AG10803 (cell line): ENCODE data around the gene TM4SF5.
"Not testable (repeated sequence)": the region's sequence is repeated elsewhere in the genome, so short reads cannot be mapped to it uniquely, and the experiment has no call there.

Source experiments
- DNase-seq: peaks from one replicate; pipeline ENCODE4 v3.0.0; 2010; ENCODE audit warnings: low read depth
- H3K4me3 ChIP-seq: 2 replicates; pipeline ENCODE4 v1.5.1; 2011; ENCODE audit warnings: mild to moderate bottlenecking, low read length, control low read depth
- TF ChIP-seq, protein P1 (sequence below): conservative IDR thresholded peaks from 2 replicates; pipeline ENCODE4 v1.5.1; 2011; ENCODE audit warnings: mild to moderate bottlenecking, low read length, control low read depth, inconsistent platforms

The TM4SF5 gene

DNA sequence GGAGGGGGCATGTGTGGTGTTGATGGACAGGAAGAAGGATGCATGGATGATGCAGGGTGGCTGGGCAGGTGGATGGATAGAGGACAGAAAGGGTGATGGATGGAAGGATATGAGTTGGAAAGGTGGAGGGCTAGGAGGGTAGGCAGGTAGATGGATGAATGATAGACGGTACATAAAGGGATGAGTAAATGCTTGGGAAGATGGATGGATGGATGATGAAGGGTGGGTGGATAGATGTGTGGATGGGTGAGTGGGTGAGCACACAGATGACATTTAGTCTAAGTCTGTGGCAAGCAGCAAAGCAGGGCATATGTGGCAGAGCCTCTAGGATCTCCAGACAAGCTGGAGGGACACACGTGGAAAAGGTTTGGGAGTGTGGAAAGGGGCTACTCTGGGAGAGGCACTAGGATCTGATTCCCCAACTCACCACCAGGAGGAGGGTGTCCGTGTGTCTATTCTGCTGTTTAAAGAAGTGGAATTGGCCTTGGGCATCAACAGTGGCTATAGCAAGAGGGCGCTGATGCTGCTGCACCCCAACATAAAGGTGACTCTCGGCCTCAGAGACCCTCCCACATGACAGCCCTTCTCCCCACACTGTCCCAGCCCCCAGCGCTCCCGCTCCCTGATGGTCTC lies 43.5 kb downstream of the TM4SF5 start:
- H3K4me3 ChIP-seq: no peak overlapping the region
- no peak for DNase-seq
- TF ChIP-seq, protein P1, sequence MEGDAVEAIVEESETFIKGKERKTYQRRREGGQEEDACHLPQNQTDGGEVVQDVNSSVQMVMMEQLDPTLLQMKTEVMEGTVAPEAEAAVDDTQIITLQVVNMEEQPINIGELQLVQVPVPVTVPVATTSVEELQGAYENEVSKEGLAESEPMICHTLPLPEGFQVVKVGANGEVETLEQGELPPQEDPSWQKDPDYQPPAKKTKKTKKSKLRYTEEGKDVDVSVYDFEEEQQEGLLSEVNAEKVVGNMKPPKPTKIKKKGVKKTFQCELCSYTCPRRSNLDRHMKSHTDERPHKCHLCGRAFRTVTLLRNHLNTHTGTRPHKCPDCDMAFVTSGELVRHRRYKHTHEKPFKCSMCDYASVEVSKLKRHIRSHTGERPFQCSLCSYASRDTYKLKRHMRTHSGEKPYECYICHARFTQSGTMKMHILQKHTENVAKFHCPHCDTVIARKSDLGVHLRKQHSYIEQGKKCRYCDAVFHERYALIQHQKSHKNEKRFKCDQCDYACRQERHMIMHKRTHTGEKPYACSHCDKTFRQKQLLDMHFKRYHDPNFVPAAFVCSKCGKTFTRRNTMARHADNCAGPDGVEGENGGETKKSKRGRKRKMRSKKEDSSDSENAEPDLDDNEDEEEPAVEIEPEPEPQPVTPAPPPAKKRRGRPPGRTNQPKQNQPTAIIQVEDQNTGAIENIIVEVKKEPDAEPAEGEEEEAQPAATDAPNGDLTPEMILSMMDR: peak; percentile 35

DNA sequence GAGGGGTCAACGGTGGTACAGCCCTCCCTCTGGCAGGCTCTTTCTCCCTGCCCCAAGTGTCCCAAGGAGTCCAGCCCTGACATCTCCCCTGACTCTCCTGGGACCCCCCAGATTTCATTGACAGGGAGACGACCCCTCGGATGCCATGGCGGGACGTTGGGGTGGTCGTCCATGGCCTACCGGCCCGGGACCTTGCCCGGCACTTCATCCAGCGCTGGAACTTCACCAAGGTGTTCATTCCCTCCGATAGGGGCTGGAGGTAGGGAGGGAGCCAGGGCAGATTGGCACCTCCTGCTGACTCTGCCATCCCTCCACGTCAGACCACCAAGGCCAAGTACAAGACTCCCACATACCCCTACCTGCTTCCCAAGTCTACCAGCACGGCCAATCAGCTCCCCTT lies 45.1 kb downstream of the TM4SF5 start:
- no peak for DNase-seq
- H3K4me3 ChIP-seq: no peak overlapping the region
- TF ChIP-seq, protein P1: no peak

DNA sequence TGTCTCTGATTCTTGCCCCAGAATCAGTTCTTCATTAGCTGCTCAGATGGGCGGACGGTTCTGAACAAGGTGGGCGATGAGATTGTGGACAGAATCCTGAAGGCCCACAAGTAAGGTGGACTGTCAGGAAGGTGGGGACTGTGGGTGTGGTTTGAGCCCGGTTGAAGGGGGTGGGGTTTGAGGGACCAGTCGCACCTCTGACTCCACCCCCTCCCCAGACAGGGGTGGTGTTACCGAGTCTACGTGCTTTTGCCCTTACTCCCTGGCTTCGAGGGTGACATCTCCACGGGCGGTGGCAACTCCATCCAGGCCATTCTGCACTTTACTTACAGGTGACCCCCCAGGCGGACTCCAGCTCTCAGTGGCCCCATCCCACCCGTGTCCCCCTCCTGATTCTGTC lies 46.6 kb downstream of the TM4SF5 start:
- DNase-seq: no peak
- TF ChIP-seq, protein P1: no peak
- H3K4me3 ChIP-seq: no peak overlapping the region

DNA sequence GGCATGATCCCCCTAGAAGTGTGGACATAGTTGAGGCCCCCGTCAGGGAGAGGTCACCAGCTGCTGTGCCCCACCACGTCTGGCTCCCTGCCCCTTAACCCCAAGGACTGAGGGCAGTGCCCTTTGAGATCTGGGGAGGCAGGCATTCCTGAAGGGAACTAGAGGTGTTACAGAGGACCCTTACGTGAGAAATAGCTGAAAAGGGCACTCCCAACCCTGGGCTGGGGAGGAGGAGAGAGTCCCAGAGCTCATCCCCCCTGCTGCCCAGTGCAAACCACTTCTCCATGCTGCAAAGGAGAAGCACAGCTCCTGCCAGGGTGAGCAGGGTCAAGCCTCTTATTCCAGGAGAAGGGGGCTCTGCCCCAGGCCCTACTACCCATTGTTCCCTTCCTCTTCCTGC lies 51.1 kb downstream of the TM4SF5 start:
- TF ChIP-seq, protein P1: no peak
- DNase-seq: no peak
- H3K4me3 ChIP-seq: no peak overlapping the region

DNA sequence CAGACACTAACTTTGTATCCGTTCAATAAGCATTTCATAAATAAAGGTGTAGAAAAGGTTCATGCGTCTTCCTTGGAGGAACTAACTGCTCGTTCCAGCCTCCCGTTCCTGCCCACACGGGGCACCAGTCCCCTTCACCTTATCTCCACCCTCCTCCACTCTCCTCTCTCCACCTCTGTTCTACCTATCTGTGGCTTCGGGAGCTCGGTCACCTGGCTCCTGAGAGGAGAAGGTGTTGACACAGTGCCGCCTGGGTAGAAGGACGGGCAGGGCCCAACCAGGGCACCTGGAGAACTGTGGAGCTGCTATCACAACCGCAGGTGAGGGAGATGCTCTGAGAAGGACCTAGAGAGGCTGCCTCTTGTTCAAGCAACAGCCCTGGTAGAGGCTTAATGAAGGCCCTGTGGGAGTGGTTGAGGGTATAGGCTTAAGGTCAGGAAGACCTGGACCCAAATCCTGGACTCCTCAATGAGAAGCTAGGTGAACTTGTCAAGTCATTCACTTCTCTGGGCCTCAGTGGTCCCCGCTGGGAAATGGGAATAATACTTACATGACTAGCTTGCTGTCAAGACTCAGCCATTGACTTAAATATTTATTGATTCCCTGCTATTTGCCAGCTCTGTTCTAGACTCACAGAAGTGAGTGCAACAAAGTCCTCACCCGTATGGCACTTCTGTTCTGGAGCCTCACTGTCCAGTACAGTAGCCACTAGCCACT lies 51.8 kb downstream of the TM4SF5 start:
- no peak overlapping the region for H3K4me3 ChIP-seq
- TF ChIP-seq, protein P1: no peak
- no peak for DNase-seq

DNA sequence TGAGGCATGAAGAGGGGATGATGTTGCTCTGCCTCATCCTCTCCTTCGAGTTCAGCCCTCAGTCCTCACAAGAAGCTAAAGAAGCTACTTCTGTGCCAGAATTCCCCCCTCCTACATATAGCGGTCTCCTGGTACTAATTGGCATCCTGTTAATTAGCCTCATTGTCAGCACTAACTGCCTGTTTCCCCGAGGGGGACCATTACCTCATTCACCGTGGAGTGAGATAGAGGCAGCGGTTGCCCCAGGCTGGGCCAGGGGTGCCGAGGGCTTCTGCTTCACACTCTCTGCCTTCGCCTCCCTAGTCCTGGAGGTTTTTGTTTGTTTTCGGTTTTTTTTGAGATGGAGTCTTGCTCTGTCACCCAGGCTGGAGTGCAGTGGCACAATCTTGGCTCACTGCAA lies 55.7 kb downstream of the TM4SF5 start:
- TF ChIP-seq, protein P1: no peak
- no peak for DNase-seq
- H3K4me3 ChIP-seq: no peak overlapping the region

DNA sequence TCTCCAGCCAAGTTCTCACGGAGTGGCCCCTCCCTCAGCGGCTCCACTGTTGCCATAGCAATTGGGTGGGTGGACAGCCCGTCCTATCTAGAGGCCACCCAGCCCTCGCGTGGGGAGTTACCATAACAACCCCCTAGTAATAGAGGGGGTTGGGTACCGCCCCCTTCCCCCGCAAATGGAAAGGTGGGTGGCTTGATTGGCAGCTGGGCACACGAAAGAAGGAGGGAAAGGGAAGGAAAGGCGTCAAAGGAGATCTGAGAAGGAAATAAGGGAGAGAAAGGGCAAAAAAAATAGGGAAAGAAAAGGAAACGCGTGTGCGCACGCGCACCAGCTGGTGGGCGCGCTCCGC lies 61.1 kb downstream of the TM4SF5 start:
- not testable (repeated sequence) for DNase-seq

More for the DNA sequence above, 61.1 kb downstream of the TM4SF5 start:
- H3K4me3 ChIP-seq: peak overlapping the region; percentile 68
